PC-9 (cell line): ENCODE results near the gene GPR12. TPM values are rescaled to one million over a fixed set of nuclear protein-coding genes. Genes with fewer than 3 reads are reported as not detected.

ENCODE experiments used
- BruUV-seq: library from RNA; stranded (reverse); fragments of 400-500 nt; replicated peaks from 2 replicates; lab custom pipeline; 2021; lab: Mats Ljungman, UMichigan
- CTCF ChIA-PET: fragments of 300-600 bp; sonication (Branson Sonifier 250); formaldehyde crosslinking; loops from one replicate; lab custom pipeline; 2022; ENCODE audit warnings: antibody characterized with exemption; lab: Charles Lee
- POLR2A ChIA-PET: fragments of 300-600 bp; sonication (Branson Sonifier 250); formaldehyde crosslinking; loops from one replicate; lab custom pipeline; 2022; ENCODE audit warnings: antibody characterized with exemption; ENCODE audit not compliant: unreplicated experiment; lab: Charles Lee
- DNase-seq, 2 experiments: peaks; one replicate each; pipeline versions ENCODE4 v3.0.0 to v3.0.0-alpha.2; 2015 to 2022; ENCODE audit warnings: mixed read lengths in 1 of 2
- H2AFZ ChIP-seq: fragments of 200-600 bp; sonication (generic); 2 replicates; pipeline ENCODE4 v1.8.1; 2017; ENCODE audit warnings: antibody characterized with exemption
- H3F3A ChIP-seq: fragments of 200-600 bp; sonication (generic); 2 replicates; pipeline ENCODE4 v1.8.1; 2017; ENCODE audit warnings: antibody characterized with exemption, mild to moderate bottlenecking, low read depth; ENCODE audit not compliant: insufficient read depth
- H3K27ac ChIP-seq: fragments of 200-600 bp; sonication (generic); 2 replicates; pipeline ENCODE4 v1.6.1; 2016; ENCODE audit warnings: mixed run types
- H3K27me3 ChIP-seq: fragments of 200-600 bp; sonication (generic); 2 replicates; pipeline ENCODE4 v1.6.1; 2016; ENCODE audit warnings: low read depth, mixed run types; ENCODE audit not compliant: insufficient read depth
- H3K36me3 ChIP-seq: fragments of 200-600 bp; sonication (generic); 2 replicates; pipeline ENCODE4 v1.6.1; 2016; ENCODE audit warnings: low read depth, mixed run types
- H3K4me1 ChIP-seq: fragments of 200-600 bp; sonication (generic); replicated peaks from 2 replicates; pipeline ENCODE4 v1.6.1; 2016; ENCODE audit warnings: mixed run types; ENCODE audit not compliant: insufficient read depth
- H3K4me2 ChIP-seq: fragments of 200-600 bp; sonication (generic); 2 replicates; pipeline ENCODE4 v1.6.1; 2017; ENCODE audit warnings: mixed run types
- H3K4me3 ChIP-seq: fragments of 200-600 bp; sonication (generic); 2 replicates; pipeline ENCODE4 v1.6.1; 2016; ENCODE audit warnings: mixed run types
- H3K79me2 ChIP-seq: fragments of 200-600 bp; sonication (generic); 2 replicates; pipeline ENCODE4 v1.6.1; 2017; ENCODE audit warnings: low read depth, mixed run types
- H3K9me2 ChIP-seq: fragments of 200-600 bp; sonication (generic); 2 replicates; pipeline ENCODE4 v1.8.1; 2017; ENCODE audit warnings: mild to moderate bottlenecking; ENCODE audit not compliant: insufficient read depth
- H3K9me3 ChIP-seq: fragments of 200-600 bp; sonication (generic); 2 replicates; pipeline ENCODE4 v1.8.1; 2016; ENCODE audit warnings: low read depth; ENCODE audit not compliant: insufficient read depth
- H4K20me1 ChIP-seq: fragments of 200-600 bp; sonication (generic); 2 replicates; pipeline ENCODE4 v1.8.1; 2017; ENCODE audit not compliant: insufficient read depth
- EZH2 ChIP-seq: fragments of 200-600 bp; sonication (generic); IDR thresholded peaks from 2 replicates; pipeline ENCODE4 v1.8.0; 2017; ENCODE audit warnings: antibody characterized with exemption, low read depth
- intact Hi-C: fragments of 100-400 bp; cut with micrococcal nuclease; formaldehyde crosslinking; loops from one replicate; pipeline ENCODE4 v1.10.0; 2022; ENCODE audit not compliant: unreplicated experiment
- total RNA-seq: library from RNA; stranded (reverse); gene quantifications from 2 replicates; pipeline ENCODE4 v1.2.3, GENCODE V29; 2021
- TF ChIP-seq, protein P1 (sequence below): fragments of 200-600 bp; sonication (generic); conservative IDR thresholded peaks from 2 replicates; pipeline ENCODE4 v1.6.1; 2017; ENCODE audit warnings: mixed run types, antibody characterized with exemption, mild to moderate bottlenecking, moderate library complexity

Gene GPR12
- total RNA-seq, 1 experiment from 2014 or later, result not detected

GRCh38 chr13:26708007-26708297, 52.6 kb downstream of the GPR12 start:
- CTCF ChIA-PET, result interaction anchor here (0.7 kb wide), 1 partner anchor 1122 kb away, joined by 4 read pairs; no protein-coding TSS in a partner anchor
- Histone ChIP-seq H4K20me1 (no peaks in the 10 kb centered on the region), H3K4me2 (no peak overlapping the region), H3K27me3 (peaks cover 54% of the 10 kb centered on the region), H3K4me1 (no peaks in the 10 kb centered on the region), H3K9me2 (no peaks in the 10 kb centered on the region), H3K36me3 (no peaks in the 10 kb centered on the region), H3F3A (no peaks in the 10 kb centered on the region), H3K9me3 (no peaks in the 10 kb centered on the region), H3K79me2 (no peaks in the 10 kb centered on the region), H3K27ac (no peak overlapping the region), H3K4me3 (no peak overlapping the region), H2AFZ (no peak overlapping the region)
- POLR2A ChIA-PET, result no interaction called here
- no peak for DNase-seq
- BruUV-seq, result no TSS peak
- no peak for TF ChIP-seq EZH2
- TF ChIP-seq, protein P1, sequence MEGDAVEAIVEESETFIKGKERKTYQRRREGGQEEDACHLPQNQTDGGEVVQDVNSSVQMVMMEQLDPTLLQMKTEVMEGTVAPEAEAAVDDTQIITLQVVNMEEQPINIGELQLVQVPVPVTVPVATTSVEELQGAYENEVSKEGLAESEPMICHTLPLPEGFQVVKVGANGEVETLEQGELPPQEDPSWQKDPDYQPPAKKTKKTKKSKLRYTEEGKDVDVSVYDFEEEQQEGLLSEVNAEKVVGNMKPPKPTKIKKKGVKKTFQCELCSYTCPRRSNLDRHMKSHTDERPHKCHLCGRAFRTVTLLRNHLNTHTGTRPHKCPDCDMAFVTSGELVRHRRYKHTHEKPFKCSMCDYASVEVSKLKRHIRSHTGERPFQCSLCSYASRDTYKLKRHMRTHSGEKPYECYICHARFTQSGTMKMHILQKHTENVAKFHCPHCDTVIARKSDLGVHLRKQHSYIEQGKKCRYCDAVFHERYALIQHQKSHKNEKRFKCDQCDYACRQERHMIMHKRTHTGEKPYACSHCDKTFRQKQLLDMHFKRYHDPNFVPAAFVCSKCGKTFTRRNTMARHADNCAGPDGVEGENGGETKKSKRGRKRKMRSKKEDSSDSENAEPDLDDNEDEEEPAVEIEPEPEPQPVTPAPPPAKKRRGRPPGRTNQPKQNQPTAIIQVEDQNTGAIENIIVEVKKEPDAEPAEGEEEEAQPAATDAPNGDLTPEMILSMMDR, result peak; percentile 20; the same call in 1 of the 2 replicates
- intact Hi-C loops, result loop anchor here (5.0 to 10.0 kb wide), 2 partner anchors 167 to 224 kb away; no protein-coding TSS in a partner anchor

DNA sequence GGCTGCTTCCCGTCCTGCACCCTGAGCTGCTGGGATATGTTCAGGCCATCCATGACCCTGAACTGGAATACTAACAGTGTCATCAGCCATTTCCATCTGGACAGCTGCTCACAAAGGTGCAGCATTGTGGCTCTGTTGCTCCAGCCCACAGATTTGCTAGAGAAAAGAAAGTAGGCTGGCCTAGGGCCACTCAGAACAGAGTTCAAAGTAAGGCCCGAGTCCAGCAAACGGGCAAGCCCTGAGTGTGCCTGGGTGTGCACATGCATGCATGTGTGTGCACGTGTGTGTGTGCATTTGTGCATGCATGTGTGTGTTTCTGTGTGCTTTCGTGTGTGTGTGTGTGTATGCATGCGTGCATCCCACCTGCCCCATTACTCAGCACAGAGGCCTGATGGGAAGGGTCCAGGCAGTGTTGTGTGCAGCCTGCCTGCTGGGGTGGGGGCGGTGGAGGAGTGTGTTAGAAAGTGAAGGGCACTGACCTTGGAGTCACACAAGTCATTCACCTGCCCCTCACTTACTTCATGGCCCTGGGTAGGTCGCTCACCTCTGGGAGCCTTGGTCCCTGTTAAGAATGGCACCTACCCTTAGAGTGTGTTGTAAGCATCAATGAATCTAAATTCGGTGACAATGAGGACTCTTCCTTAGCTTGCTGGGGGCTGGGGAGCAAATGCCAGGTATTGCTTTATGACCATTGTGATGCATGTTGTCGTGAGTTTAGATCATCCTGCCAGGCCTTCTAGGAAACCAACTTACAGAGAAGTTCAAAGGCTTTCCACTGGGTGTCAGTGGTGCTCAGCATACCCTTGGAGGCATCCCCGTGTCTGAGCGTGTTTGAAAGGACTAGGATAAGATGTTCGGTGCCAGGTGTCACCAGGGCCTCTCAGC, 53.2 kb downstream of the GPR12 start:
- TF ChIP-seq, protein P1, result peak; percentile 63
- no peak for TF ChIP-seq EZH2
- no peaks in the 10 kb centered on the region for H3K9me2 ChIP-seq
- H3K79me2 ChIP-seq, result no peaks in the 10 kb centered on the region
- no peaks in the 10 kb centered on the region for H4K20me1 ChIP-seq
- DNase-seq, result no peak
- H3F3A ChIP-seq, result no peaks in the 10 kb centered on the region
- no peak overlapping the region for H2AFZ ChIP-seq
- H3K4me1 ChIP-seq, result no peaks in the 10 kb centered on the region
- ChIA-PET POLR2A (no interaction called here), CTCF (no interaction called here)
- H3K9me3 ChIP-seq, result no peaks in the 10 kb centered on the region
- intact Hi-C loops, result loop anchor here (5.0 to 10.0 kb wide), 2 partner anchors 167 to 225 kb away; no protein-coding TSS in a partner anchor
- no peaks in the 10 kb centered on the region for H3K36me3 ChIP-seq
- no peak overlapping the region for H3K4me2 ChIP-seq
- no peak overlapping the region for H3K4me3 ChIP-seq
- no peak overlapping the region for H3K27ac ChIP-seq
- H3K27me3 ChIP-seq, result peaks cover 54% of the 10 kb centered on the region
- no TSS peak for BruUV-seq

DNA sequence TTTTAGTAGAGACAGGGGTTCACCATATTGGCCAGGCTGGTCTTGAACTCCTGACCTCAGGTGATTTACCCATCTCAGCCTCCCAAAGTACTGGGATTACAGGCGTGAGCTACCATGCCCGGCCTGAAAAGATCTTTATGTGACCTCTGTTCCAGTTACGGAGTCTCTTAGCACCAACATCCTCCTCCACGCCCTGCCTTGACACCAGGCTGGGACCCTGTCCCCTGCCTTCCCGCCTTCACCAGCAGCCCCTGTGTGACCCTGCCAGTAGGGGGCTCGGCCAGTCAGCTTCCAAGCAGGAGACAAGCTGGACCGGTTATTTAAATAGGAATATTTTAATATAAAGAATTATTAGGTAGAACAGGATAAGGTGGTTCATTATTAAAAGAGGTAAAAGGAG, 54.2 kb downstream of the GPR12 start:
- no TSS peak for BruUV-seq
- no peaks in the 10 kb centered on the region for H3K9me2 ChIP-seq
- H3K27me3 ChIP-seq, result peaks cover 52% of the 10 kb centered on the region
- H3K79me2 ChIP-seq, result no peaks in the 10 kb centered on the region
- H2AFZ ChIP-seq, result no peak overlapping the region
- POLR2A ChIA-PET, result no interaction called here
- DNase-seq, result no peak
- no peaks in the 10 kb centered on the region for H3K9me3 ChIP-seq
- no peak overlapping the region for H3K4me3 ChIP-seq
- no peak overlapping the region for H3K4me2 ChIP-seq
- H3F3A ChIP-seq, result no peaks in the 10 kb centered on the region
- intact Hi-C loops, result loop anchor here (5.0 to 10.0 kb wide), 2 partner anchors 168 to 226 kb away; no protein-coding TSS in a partner anchor
- H3K36me3 ChIP-seq, result no peaks in the 10 kb centered on the region
- H3K4me1 ChIP-seq, result no peaks in the 10 kb centered on the region
- H3K27ac ChIP-seq, result no peak overlapping the region
- no peaks in the 10 kb centered on the region for H4K20me1 ChIP-seq
- TF ChIP-seq EZH2, result no peak
- TF ChIP-seq, protein P1, result no peak
- CTCF ChIA-PET, result no interaction called here
